Fibroblast of skin of left biceps (primary cell): ENCODE results near the gene GRIP2.

Source experiments
- DNase-seq, 2 experiments: peaks; one replicate each; pipeline ENCODE4 v3.0.0-alpha.2; 2013; ENCODE audit warnings: low read depth in 2 of 2

The GRIP2 gene

DNA sequence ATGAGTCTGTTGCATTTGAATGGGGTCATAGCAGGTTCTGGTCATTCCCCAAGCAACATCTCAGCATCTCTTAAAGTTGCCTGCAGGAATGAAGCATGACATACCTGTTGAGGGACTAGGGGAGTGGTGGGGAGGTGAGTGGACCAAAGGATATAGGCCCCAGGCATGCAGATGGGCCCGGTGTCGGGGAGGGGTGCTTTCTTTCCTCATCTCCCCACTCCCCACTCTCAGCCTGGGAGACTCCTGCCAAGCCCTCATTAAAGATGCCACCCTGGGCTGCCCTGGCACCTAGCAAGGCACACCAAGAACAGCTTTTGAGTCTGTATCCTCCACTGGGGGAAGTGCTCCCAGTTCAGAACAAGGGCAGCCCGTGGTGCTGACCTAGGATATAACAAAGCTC is 54.2 kb downstream of the GRIP2 start:
- no peak for DNase-seq

DNA sequence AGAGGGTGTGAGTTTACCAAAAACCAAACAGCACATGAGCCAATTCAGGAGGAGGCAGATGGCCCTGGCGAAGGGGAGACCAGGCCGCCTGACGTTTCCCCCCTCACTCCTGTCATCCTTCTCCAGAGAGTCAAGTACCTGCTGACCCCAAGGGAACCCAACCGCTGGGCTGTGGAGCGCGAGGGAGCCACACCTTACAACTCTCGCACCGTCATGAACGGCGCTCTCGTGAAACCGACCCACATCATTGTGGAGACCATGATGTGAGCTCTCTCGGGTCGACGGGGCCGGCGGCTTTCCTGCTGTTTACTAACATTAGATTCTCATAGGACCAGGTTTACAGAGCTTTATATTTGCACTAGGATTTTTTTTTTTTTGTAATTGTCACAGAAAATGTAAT is 55.4 kb downstream of the GRIP2 start:
- DNase-seq: no peak

DNA sequence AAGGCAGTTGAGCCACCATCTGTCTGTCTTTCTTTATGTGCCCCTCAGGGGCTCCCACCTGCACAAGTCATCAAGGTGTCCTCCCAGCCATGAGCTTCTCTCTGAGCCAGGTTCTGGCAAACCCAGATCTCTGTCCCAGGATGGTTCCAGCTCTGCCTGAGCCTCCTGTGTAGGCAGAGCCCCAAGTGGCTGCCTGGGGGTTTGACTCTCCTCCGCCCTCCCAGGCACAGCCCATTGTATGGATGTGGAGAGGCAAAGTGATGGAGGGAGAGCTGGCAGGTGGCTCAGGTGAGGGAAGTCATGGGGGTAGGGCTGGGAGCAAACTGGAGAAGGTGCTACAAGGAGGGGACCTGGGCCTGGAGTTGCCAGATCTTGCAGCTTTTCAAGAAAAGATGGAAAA is 56.9 kb downstream of the GRIP2 start:
- no peak for DNase-seq

DNA sequence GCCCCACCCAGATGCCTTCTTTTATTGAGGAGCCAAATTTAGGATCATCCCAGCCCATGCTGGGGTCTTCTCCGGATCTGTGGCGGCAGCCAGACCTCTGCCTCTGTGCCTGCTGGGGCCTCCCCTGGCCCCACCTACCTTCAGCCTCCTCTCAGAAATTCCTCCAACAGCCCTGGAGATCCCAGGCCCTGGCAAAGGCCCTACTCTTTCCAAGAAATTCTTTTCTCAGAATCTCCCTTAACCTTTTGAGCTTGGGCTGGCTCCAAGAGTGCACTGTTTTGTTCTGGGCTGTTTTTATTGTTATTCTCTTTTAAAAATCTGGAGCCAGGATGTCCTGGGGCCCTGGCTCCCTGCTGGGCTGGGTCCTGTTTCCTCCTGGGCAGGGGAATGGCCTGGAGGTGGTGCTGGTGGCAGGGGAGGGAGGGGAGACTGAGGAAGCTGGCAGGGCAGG is 57.8 kb downstream of the GRIP2 start:
- DNase-seq: no peak

DNA sequence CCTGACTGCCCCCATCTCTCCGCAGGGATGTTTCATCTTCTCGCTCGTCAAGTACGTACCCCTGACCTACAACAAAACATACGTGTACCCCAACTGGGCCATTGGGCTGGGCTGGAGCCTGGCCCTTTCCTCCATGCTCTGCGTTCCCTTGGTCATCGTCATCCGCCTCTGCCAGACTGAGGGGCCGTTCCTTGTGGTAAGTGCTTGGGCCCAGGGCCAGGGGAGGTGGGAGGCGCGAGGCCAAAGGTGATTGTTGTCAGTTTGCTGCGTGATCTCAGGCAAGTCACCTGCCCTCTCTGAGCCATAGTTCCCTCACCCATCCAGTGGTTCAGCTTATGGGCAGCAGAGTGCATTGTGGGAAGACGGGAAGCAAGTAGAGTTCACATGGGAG is 58.5 kb downstream of the GRIP2 start:
- no peak for DNase-seq

DNA sequence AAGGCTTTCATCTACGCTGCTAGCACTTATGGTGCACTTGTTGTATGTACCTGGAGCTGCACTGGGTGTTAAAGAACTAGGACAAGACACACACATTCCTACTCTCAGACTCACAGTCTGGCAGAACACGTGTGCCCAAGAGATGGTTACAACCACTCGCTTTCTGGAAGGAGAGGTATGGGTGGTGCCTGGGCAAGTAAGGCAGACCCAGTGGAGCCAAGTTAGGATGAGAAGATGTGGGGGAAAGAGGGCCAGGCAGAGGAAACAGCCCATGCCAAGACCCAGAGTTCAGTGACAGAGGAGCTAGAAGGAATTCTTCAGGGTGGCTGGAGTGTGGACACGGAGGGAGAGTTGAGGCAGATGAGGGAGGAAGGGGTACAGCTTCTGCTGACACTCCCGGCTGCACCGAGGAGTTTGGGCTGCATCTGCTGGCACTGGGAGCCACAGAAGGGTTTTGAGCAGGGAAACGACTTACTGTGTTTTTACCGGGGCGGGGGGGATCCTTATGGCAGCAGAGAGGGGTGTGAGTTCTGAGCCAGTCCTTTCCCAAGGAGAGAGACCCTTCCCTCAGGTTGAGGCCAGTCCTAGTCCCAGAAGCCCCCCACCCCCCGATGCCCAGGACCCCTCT is 59.0 kb downstream of the GRIP2 start:
- DNase-seq: no peak

DNA sequence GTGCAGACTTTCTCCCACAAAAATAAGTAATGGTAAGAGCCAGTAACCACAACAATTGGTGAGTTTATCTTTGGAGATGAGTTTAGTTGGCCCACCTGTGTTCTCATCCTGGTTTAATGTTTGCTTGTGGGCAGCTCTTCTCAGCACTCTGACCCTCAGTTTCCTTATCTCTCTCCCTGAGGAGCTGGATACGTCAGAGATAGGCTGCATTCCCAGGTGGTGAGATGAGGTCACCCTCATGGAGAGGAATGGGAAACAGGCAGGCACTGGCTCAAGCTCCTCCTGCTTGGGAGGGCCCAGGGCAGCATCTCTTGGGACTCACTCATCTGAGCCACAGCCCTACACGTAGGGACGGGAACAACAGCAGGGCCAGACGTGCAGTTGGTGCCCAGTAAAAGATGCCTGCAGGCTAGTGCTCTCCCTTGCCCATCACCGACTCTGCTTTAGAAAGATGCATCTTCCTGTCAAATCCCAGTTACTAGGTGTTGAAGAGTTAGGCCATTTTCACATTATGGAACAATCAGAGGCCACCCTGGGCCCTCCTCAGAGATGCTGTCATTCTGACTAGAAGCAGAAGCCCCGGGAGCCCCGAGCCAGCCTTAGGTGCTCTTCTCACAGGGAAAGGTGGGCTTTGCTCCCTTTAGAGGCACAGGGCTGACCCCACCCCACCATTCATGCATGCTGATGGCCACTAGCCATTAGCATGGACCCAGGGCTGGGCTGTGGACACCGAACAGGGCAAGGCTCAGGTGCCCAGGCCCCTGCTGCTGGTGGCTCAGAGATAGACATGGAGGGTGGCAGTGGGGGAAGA is 59.7 kb downstream of the GRIP2 start:
- no peak for DNase-seq

DNA sequence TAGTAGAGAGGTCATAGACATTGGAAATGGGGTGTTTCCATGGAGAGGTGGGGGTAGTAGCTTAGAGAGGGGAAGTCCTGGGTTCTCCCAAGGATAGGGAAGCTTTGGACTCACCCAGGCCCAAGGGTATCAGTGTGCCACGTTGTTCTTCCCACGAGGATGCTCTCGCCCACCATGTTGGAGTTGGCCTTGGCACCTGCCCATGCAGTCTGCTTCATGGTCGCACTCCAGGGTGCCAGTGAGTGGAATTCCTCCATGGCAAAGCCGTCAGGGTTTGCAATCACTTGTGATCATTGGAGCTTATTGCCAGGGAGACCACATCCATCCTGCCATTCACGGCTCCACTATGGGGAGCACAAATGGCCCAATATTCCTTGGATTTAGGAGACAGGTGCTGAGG is 60.6 kb downstream of the GRIP2 start:
- no peak for DNase-seq

DNA sequence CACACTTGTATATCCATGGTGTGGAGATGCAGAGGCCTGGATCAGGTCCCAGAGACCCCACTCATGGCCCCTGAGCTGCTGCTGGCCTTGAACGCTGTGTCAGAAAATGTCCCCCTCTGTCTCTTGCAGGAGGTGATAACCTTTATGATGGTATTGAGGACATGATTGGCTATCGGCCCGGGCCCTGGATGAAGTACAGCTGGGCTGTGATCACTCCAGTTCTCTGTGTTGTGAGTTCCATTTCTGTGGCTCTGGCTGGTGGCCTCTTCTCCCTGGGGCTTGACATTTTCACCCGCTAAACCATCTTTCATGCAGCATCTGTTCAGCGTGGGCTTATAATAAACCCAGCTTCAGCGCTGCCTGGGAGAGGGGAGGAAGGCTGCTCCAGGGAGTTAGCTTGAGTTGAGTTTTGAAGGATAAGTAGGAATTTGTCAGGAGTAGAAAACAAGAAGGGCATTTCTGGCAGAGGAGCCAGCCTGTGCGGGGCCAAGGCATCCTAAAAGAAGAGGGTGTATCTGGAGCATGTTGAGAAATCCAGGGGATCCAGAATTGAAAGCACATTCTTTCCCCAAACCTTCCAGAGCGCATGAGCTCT is 61.1 kb downstream of the GRIP2 start:
- DNase-seq: no peak

DNA sequence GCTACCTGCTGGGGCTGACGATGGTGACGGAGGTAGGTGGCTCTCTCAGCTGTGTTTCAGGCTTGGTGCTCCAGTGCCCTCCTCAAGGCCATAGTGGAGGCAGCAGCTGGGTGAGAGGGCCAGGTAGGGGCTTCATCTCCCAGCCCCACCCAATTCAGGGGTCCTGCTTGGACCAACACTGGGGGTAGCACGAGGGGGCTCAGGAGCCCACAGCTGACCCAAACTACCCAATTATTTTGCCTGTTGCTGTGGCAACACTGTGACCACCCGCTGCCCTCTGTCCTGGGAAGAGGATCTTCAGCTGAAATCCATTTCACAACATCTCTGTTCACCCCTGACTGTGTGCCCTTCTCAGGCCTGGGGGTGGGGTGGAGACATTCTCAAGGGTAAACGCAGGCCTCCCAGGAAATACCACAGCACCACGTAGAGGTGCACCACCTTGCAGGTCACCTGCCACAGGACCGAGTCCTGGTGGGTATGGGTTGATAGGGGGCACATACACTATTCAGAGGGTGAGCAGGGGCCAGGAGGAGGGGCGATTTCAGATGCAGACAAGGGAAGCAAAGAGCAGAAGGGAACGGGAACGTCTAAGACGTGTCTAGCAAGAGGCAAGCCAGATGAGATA is 62.7 kb downstream of the GRIP2 start:
- no peak for DNase-seq

DNA sequence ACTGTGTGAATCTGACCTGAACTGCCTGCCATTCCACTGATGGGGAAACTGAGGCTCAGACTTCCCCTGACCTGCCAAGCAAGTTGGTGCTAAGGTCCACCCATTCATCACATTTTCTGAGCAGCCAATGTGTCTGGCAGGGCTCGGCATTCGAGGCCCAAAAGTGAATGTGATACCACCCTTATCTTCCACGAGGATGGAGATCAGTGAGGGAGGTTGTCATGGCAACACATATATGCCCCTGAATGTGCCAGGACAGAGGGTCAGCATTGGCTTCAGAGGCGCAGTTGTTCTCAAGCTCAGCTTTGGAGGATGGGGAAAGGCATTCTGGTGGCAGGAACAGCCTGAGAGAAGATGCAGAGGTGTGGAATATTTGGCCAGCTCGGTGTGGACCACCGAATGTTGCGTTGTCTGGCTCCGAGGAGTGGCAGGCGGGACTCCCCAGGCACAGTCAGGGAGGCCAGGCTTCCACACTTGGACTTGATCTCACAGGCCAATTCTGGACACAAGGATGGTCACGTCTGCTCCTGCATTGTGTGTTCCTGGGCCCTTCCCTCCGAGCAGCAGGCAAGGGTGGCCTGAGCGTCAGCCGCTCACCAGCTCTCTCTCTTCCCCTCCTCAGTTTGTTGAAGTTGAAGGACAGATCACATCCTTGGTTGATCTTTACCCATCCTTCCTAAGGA is 63.4 kb downstream of the GRIP2 start:
- no peak for DNase-seq

DNA sequence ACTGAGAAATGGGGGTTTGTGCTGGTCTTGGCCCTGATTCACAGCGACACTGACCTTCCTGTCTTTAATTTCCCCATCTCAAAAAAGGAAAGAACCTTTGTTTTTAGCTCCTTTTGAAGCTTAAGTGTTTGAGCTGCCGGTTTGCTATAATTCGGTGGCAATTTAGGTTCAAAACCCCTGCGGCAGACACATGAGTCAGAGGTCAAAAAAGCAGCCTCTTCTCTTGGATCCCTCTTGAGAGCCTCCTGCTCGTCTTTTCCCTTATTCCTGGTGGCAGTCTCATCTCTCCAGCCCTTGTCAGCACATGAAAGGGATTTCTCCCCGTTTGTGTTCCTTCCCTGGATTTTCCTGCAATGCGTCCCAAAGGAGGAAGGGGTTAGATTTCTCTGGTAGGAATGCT is 64.5 kb downstream of the GRIP2 start:
- no peak for DNase-seq

DNA sequence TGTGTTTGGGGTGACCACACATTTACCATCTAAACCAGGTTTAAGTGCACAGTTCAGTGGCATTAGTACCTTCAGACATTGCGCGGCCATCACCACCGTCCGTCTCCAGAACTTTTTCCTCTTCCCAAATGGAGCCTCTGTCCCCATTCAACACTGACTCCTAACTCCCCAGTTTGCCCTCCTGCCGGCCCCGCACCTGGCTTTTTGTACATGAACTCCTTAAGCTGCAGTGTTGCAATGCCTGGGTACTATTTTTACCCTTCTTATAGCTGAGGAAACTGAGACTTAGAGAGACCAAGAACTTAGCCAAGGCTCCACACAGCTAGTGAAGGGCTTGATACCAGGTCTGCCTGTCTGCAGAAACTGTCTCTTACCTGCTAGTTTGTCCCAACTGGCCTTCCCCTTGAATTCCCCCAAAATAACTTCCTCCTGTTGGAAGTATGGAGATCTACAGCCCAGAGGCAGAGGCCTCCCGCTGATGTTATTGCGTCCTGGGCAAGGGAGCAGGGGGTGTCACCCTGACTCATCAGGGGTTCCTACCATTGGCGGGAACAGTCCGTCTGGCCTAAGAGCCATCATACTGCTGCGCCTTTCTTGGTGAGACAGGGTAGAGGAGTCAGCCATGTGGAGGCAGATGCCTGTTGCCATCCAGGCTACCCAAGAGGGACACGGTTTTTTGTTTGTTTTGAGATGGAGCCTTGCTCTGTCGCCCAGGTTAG is 65.6 kb downstream of the GRIP2 start:
- no peak for DNase-seq

DNA sequence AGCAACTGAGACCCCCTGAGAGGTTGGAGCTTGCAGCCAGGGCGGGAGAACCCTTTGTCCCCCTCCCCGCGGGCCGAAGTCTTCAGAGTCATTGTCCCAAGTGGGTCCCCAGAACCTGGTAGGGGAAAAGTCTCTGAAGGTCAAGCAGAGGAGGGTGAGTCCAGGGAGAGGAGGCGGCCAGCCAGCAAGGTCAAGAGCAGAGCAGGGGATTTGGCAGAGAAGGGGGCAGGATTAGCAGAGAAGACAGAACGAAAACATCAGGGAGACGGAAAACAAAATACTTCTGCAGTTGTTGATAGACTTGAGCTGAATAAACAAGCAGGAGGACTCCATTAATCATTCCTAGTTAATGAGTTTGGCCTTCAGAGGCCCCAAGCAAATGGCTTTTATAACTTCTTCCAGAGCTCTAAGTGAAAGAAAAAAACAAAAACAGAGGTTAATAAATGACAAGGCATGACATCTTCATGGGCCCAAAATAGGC is 66.7 kb downstream of the GRIP2 start:
- no peak for DNase-seq

DNA sequence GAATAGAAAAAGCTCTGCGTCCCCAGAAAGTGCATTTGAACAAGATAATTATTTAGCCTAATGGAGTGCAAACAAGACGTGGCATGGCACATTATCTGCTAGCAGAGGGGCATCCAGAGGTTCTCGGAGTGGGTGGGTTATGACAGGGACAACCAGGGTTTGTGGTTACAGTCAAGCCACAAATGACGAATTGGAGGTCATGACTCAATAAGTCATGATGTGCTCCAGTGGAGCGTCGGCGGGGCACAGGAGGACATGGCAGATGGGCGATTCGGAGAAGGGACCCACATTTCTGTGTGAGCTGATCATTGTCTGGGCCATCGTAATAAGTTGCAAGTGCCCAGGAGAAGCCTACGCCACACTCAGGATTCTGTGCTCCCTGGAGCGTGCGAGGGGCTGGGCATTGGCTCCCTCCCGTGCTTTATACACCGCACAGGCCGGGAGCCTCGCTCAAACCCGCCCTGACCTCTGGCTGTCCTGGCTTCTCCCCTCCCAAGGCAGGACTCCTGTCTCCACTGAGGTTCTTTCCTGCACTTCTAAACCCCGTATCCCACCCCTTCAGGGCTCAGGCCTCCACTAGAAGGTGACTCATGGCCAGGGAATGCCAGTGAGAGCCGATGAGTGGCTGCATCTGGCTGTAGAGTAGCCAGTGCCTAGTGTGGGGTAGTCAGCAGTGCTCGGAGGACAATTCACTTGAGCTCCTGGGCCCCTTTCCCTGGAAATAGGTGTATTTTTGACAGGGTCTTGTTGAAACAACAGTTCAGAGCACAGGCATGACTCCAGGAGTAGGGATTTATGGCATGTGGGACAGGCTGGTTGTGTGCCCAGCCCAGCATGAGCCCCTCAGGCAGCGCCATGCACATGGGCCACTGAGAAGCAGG is 67.4 kb downstream of the GRIP2 start:
- peak; percentile 62 to 66 for DNase-seq

DNA sequence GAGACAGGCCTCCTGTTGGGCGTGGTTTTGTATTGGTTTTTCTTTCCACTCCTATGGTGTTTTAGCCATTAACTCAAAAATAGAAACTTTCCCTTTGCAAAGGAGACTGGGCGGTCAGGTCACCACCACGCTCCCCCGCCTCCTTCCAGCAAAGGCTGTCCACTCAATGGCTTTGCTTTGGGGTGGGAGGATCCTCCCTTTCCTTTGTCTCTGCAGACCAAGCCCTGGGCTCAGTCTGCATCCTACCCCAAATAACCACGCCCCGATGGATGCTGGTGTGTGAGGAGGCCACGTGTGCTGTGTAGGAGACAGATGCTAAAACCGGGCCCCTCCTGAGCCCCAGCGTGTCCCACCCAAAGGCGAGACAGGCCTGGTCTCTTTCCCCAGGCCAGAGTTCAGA is 68.5 kb downstream of the GRIP2 start:
- no peak for DNase-seq

DNA sequence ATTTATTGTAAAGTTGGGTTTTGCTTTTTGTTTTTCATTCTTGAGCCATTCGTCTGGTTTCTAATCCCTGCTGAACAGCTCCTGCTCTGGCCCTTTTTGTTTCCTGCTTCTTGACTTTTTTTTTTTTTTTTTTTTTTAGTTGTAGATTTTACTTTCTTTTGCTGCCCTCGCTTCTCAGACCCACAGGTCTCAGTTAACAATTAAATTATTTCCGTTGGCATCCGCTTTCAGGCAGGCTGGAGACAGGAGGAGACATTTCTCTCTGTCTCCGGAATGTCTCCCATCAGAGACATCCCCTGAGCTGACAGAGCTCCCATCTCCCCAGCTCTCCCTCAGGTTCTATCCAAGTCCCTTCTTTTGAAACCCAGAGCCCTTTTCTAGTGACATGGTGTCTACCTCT is 69.1 kb downstream of the GRIP2 start:
- DNase-seq: no peak

DNA sequence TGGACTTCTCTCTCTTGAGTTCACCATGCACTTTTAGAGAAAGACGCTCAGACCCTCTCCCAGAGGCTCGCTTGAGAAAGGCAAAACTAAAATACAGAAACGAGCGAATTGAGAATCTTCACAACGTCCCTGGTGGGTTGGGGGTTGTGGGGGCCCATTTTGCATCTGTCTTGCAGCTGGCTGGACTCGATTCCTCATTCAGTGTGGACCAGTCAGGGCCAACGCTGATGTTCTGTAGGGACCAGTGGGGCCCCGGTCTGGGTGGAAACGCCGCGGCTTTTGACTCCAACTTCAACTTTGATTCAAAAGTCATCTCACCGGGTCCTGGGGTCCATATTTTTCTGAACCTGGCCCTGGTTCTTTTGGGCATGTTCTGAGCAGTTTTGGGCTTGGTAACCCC is 69.7 kb downstream of the GRIP2 start:
- DNase-seq: no peak

DNA sequence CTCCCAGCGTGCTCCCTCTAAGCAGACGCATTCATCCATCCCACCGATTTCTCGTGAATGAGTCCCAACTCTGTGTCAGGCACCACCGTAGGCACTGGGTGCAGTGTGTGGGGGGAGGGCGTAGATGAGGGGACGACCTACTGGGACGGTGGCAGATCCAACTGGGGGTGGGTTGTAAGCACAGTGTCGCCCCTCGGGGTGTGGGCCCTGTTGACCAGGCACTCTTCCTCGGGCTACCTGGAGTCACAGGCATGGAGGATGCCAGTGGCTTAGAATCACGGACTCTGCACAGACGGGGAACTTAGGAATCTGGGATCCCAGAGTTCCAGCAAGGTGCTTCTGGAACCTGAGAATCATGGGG is 71.5 kb downstream of the GRIP2 start:
- DNase-seq: no peak

DNA sequence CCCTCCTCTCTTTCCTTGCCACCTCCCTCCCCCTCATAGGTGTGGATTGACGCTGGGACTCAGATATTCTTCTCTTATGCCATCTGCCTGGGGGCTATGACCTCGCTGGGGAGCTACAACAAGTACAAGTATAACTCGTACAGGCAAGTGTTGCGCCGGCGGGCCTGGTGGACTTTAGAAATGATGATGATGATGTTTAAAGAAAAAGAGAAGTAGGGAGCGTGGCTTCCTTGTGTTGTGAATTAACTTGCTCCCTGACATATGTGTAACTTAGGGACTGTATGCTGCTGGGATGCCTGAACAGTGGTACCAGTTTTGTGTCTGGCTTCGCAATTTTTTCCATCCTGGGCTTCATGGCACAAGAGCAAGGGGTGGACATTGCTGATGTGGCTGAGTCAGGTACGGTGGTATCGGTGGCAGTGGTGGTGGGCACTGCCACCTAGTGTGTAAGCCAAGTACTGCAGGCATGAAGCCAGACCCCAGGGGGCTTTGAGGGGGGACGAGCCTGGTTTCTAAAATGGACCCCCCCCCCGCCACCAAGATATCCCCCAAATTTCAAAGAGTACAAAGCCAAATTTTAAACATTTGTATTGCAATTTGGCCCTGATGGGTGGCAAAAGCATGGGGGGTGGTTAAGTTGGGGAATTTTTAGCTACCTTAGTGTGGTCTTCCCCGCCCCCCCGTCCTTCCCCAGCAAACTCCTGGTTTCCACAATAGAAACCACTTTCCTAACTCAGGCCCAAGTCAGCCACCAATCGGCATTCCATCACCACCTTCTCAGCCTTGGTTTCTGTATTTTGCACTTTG is 72.1 kb downstream of the GRIP2 start:
- DNase-seq: no peak
